AG09319 (cell line): ENCODE results near the gene KDM4C.
"Not testable (repeated sequence)": the region's sequence is repeated elsewhere in the genome, so short reads cannot be mapped to it uniquely, and the experiment has no call there.

ENCODE experiments used
- DNase-seq: peaks from one replicate; pipeline ENCODE4 v3.0.0-alpha.2; 2010; ENCODE audit warnings: low read depth; ENCODE audit errors: extremely low read depth
- TF ChIP-seq, protein P1 (sequence below): IDR thresholded peaks from 2 replicates; pipeline ENCODE4 v1.5.1; 2011; ENCODE audit warnings: low read depth, mild to moderate bottlenecking, inconsistent platforms, low read length, moderate library complexity

KDM4C gene

GRCh38 chr9:6944093-6944551 lies 186.3 kb downstream of the KDM4C start:
- DNase-seq = no peak

GRCh38 chr9:6944896-6945295 lies 187.1 kb downstream of the KDM4C start:
- TF ChIP-seq, protein P1, sequence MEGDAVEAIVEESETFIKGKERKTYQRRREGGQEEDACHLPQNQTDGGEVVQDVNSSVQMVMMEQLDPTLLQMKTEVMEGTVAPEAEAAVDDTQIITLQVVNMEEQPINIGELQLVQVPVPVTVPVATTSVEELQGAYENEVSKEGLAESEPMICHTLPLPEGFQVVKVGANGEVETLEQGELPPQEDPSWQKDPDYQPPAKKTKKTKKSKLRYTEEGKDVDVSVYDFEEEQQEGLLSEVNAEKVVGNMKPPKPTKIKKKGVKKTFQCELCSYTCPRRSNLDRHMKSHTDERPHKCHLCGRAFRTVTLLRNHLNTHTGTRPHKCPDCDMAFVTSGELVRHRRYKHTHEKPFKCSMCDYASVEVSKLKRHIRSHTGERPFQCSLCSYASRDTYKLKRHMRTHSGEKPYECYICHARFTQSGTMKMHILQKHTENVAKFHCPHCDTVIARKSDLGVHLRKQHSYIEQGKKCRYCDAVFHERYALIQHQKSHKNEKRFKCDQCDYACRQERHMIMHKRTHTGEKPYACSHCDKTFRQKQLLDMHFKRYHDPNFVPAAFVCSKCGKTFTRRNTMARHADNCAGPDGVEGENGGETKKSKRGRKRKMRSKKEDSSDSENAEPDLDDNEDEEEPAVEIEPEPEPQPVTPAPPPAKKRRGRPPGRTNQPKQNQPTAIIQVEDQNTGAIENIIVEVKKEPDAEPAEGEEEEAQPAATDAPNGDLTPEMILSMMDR = no peak
- no peak for DNase-seq

More at GRCh38 chr9:6944093-6944551, 186.3 kb downstream of the KDM4C start:
- TF ChIP-seq, protein P1 = no peak

GRCh38 chr9:6945816-6946215 lies 188.0 kb downstream of the KDM4C start:
- DNase-seq = no peak
- TF ChIP-seq, protein P1 = no peak

GRCh38 chr9:6946583-6947166 lies 188.9 kb downstream of the KDM4C start:
- DNase-seq = no peak
- TF ChIP-seq, protein P1 = no peak

DNA sequence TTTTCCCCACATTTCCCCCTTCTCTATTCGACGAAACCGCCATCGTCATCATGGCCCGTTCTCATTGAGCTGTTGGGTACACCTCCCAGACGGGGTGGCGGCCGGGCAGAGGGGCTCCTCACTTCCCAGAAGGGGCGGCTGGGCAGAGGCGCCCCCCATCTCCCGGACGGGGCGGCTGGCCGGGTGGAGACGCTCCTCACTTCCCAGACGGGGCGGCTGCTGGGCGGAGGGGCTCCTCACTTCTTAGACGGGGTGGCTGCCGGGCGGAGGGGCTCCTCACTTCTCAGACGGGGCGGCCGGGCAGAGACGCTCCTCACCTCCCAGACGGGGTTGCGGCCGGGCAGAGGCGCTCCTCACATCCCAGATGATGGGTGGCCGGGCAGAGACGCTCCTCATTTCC lies 191.1 kb downstream of the KDM4C start:
- not testable (repeated sequence) for DNase-seq

DNA sequence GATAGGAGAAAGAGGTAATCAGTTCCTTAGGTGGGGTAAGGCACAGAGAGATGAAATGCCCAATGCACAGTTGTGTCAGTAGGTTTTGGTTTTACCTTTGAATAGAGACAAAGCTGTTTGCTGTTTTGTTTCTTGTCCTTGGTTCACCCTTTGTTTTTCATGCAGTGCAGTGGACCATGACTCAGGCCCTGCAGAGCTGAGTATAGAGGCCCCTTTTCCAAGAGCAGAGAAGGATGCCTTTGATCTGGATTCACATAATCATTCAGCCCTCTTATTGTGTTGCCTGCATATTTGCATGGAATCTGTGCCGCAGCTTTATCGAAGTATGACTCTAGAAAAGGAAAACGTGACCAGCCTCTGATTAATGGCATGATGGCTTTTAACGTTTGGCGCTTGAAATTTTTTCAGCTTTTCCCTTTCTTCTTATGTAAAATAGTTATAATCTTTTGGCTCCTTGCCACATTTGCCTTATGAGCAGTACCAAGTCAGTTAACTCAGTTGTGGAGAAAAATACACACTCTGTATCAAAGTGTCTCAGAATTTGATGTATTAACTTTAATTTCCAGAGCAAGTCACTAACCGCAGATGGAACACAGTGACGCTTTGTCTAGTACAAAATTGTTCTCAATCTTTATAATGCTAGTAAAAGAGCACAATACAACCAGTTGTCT lies 197.6 kb downstream of the KDM4C start:
- TF ChIP-seq, protein P1 = no peak
- DNase-seq = no peak

- TF ChIP-seq, protein P1 = no peak
- no peak for DNase-seq
Observed at GRCh38 chr9:6956879-6957278, 199.1 kb downstream of the KDM4C start.
